Measurements from ENCODE around the gene TNFSF11.

TNFSF11 gene

DNA sequence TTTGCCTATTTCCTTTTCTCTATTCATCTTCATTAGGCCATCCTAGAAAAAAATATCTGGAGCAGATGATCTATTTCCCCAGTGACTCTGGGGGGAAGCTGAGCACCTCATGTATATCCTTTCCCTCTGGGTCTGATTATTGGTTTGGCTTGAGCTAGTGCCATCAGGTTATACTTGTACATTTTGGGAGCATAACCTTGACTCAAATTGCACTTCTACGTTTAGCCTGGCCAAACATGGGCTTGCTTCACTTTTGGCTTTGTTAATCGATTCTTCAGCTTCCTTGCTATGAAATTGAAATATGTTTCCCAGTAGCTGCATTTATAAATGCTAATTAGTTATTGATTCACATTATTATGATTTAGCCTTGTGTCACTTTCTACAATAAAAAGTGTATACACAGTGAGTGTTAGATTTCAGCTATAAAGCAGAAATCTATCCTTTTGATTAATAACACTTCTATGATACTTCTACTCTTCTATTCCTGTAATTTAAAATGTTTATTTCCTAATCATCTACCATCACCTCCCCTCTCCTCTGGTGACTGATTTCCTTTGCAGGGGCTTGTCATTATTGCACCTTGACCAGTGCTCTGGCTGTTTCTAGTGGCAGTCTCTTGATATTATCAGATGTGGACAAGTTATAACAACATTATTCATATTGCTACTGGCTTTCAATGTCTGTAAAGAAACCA lies 37.3 kb downstream of the TNFSF11 start:
- no peak for DNase-seq (ENCODE audit: low spot score)

DNA sequence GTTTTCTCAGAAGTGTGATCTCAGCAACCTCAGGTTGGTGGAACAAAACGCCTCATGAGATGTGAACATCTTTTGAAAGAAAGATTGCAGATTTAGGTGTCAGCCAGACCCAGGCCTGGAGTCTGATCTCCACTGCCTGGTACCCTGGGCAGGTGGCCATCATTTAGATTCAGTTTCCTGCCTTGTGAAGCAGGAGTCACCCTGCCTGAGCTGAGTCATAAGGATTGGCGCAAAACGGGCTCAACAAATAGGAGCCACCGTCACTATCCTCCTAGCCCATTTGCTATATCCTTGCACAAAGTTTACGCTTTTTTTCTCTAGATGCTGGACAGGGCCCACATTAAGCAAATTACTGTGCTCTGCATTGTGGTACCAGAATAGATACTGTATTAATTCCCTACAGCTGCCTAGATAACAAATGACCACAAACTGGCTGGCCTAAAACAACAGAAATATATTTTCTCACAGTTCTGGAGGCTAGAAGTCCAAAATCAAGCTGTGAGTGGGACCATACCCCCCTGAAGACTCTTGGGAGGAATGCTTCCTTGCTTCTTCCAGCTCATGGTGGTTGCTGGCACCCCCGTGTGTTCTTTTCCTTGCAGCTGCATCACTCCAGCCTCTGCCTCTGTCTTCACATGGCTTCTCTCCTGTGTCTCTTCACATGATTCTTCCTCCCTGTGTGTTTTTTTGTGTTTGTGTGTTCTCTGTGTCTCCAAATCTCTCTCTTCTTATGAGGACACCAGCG lies 38.2 kb downstream of the TNFSF11 start:
- DNase-seq (ENCODE audit: low spot score): no peak

DNA sequence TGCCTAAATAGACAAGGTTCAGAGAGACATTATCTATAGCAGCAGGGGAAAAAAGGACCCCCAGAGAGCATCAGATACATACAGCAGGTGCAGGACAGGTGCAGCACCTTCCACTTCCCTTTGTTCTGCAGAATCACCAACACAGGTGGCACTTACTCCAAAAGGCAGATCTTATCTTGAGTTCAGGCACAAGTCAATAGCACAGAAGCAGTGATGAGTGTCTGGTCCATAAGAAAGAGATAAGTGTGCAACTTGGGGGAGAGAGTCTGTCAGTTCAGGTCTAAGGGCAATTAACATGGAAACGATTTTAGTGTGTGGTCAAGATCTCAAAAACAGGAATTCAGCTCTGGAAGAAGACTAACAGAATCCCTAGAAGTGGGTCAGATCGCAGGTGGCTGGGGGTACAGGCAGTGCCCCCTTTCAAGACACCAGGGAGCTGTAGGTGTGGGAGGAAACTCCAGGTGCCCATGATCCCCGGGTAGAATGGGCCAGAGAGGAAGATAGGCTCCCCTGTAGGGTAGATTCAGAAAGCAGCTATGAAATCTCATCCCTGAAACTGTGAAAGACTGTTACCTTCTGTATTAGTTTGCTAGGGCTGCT lies 40.6 kb downstream of the TNFSF11 start:
- no peak for DNase-seq (ENCODE audit: low spot score)

DNA sequence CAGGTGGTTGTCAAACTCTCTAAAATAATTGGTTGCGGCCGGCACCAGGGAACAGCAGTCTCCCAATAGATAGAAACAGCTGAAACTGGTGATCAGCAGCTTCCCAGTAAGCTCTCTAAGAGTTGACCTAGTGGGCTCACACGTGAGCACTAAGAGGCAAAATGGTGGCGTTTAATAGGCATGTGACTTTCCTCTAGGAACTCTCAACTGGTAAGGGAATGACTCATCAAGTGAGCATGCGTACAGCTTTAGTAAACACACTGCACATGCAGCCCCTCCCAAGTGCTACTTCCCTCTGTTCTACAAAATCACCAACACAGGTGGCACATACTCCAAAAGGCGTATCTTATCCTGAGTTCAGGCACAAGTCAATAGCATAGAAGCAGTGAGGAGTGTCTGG lies 41.7 kb downstream of the TNFSF11 start:
- no peak for DNase-seq (ENCODE audit: low spot score)

DNA sequence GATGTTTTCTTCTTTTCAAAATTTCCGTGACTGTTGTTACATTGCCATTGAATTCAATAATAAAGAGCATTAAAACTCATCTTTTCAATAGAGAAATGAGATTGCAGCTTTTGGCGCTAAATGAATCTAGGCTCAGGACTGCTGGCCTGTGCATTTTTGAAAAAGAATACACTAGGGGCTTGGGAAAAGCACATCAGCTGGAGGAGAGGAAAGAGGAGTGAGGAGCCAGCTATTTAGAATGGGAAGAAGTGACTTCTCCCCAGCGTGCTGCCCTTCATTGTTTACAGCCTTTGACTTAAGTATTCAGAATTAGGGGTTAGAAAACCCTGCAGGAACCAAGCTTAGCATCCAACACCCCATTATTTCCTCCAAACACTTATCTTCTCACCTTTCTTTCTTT lies 43.3 kb downstream of the TNFSF11 start:
- no peak for DNase-seq (ENCODE audit: low spot score)

DNA sequence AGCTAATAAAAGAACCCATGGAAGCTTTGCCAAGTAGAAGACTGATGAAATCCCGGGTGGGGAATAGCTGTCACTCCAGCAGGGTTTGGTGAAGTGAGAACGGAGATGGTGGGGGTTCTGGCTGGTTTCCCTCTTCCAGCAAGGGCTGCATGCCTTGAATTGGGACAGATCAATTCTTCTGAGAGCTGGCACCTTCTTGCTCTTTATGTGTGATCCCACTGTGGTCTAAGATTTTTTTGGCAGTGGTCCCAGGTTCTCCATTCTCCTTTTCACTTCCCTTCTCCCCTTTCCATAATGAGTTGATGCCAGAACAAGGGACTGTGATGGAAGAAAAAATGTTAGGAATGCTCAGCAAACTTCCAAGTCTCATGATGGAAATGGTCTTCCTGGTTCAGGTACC lies 50.0 kb downstream of the TNFSF11 start:
- no peak for DNase-seq (ENCODE audit: low spot score)

DNA sequence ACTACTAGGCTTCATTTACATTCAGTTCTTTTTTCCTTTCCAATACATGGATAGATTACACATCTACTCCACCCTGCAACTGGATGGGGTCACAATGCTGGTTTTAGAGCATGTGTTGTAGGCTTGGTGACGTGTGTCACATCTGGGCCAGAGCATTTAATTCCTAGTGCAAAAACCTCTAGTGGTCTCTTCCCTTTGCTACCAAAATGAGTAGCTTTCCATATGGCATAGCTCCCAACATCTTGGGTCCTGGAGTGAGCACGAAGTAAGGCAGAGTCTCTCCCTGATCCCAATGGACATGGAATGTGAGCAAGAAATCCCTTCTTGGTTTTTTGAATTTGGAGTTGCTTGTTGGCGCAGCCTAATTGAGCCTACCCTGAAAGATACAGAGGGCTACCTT lies 51.7 kb downstream of the TNFSF11 start:
- DNase-seq (ENCODE audit: low spot score): no peak

DNA sequence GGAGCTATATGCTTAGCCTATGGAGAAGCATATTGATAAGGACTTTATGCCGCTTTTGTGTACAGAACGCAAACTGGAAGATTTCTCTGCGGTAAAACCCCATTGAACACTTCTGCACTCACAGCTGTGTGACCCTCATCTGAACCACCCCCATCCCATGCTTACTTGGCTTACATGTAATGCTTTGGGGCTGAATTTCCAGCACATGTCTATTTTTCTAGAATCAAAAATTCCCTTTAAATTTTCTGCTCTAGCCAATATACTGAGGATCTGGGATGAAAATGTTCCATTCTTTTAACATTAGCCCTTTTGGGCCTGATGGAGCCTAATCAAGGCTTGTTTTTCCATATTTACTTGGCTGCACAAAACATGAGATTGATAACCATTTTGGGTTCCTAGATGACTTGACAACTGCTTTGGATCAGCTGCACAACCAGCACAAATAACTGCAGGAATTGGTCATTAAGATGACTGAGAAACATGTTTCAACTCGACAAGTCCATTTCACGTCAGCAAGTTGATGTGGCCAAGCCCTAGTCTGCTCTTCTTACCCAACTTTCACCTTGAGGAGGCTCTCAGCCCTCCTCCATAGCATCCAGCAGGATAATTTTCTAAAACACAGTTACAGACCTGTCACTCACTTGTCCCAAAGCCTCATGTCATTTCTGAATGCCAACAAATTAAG lies 52.4 kb downstream of the TNFSF11 start:
- DNase-seq (ENCODE audit: low spot score): no peak

DNA sequence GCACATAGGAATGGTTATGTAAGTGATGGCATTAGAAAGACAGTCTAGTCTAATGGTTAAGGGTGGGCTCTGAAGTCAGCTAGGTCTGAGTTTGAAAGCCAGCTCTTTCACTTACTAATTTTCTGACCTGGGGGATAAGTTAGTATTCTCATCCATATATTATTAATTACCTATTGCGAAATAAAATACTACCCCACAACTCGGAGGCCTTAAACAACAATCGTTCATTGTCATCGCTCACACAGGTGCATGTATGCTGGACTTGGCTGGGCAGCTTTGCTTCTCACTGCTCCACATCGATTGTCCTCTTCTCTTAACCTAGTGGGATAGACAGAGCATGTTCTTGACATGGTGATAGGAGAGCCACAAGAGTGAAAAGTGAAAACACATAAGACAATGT lies 54.7 kb downstream of the TNFSF11 start:
- no peak for DNase-seq (ENCODE audit: low spot score)

DNA sequence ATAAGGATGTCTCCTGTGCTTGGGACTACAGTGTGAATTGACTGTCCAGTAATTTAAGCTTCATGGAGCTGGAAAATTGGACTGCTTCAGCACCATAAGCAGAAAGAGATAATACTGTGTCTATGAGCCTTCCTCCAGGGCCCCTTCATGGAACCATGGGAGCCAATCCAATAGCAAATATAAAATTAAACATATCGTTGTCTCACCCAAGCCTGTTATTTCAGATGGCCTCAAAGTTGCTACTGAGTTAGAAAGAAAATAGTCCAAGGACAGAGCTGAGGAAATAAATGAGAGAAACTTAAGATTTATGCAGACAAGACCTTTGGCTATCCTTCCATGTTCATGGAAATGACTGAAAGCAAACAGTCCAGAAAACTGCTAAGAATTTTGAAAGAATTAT lies 57.2 kb downstream of the TNFSF11 start:
- no peak for DNase-seq (ENCODE audit: low spot score)

DNA sequence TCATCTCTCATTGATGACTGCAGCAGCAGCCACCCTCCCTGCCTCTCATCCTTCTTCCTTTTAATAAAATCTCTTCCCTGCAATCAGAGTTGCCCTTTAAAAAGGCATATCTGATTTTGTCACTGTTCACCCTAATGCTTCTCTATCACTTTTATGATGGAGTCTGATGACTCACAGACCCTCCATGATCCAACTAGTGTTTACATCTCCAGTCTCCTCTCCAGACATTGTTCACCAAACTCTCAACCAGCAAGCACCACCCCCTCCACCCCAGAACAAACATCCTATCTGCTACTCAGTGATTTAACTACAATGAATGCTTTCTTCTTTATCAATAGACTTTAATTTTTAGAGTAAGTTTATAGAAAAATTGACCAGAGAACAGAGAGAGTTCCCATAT lies 59.5 kb downstream of the TNFSF11 start:
- no peak for DNase-seq (ENCODE audit: low spot score)

DNA sequence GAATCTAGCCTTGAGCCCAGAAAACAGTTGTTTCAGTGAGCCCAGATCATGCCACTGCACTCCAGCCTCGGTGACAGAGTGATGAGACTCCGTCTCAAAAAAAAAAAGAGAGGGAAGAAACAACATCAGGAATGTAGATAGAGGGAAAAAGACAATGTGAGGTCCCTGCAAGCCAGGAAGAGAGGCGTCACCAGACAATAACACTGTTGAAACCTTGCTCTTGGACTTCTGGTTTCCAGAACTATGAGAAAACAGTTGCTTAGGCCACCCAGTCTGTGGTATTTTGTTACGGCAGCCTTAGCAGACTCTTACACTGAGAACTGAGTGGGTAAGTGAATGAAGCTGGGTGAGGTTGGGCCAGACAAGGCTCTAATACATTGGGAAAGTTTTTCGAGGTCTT lies 64.1 kb downstream of the TNFSF11 start:
- no peak for DNase-seq (ENCODE audit: low spot score)

DNA sequence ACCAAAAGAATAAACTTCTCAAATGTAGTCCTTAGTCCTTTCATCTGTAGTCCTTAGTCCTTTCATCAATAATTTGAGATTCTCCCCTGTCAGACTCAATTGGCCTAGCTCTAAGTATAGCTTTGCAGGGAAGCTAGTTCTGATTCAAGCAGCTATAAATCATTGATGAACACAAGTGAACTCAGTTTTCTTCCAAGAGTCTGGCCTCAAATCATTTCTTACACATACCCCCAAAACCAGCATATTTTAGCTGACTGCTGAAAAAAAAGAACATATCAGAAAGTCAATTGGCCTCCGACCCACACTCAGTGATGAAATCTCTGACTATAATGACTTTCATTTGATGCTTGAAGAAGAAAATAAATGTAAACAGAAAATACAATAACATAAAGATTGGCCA lies 64.9 kb downstream of the TNFSF11 start:
- DNase-seq (ENCODE audit: low spot score): no peak

DNA sequence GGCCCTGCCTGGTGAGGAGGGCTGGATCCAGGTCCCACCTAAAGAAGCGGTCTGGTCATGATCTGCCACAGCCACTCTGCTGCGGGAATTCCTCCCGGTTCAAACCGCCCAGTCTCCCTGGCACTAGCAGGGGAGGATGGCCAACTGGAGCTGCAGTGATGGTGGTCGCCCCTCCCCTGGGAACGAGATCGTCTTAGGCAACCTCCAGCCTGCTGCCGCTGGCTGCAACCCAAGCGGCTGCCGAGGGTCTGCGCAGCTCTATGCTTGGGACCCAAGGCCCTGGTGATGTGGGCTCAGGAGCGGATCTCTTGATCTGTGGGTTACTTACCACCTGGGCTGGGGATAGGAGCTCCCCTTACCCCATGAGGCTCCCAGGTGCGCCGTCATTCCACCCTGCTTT lies 69.1 kb downstream of the TNFSF11 start:
- DNase-seq (ENCODE audit: low spot score): no peak

DNA sequence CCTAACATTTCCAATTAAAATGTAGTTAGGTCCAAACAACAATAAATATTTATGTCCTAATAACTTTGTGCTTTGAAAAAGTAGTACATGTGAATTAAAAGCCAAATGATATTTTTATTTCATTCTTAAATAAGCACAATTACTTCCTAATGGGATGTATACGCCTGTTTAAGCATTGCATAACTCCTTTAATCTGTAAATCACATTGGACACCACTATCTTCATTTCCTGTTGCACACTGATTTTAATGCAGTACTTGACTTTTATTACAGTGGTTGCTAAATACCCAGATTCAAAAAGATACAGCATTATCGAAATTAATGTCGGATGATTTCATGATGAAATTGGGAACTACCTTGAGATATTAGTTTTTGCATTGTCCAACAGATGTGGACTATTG lies 70.9 kb downstream of the TNFSF11 start:
- no peak for DNase-seq (ENCODE audit: low spot score)

DNA sequence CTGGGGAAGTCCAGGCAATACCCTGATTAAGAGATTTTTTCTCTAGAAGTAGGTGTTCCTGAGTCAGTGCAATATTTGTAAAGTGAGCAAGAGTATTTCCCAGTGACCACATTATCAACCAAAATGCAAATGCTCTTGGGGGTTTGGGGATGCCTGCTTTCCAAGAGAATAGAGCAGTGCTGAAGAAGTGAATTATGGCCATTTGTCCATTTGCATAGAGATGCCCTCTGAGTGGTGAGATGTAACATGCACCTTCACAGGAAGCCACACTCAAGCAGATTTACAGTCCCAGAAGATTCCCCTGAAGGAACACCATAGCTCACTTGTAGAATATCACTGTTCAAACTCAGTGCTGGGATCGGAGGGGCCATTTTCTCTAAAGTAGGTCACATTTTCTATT lies 71.8 kb downstream of the TNFSF11 start:
- DNase-seq (ENCODE audit: low spot score): no peak

DNA sequence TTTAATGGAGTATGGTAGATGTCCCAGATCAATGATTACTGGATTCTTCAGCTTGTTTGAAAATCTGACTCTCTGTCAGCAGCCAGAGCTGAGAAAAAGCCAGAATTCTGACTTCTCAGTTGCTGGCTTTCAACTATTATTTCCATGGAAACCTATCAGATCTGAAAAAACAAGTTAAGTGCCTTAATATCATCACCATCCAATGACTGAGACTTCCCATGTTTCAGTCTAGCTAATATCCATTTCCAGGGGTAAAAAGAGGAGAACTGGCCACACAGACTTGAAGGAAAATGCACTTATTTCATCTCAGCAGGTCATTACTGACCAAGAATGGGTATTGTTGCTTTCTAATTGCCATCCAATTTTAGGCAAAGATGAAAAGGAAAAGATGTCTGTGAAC lies 75.2 kb downstream of the TNFSF11 start:
- DNase-seq (ENCODE audit: low spot score): no peak

DNA sequence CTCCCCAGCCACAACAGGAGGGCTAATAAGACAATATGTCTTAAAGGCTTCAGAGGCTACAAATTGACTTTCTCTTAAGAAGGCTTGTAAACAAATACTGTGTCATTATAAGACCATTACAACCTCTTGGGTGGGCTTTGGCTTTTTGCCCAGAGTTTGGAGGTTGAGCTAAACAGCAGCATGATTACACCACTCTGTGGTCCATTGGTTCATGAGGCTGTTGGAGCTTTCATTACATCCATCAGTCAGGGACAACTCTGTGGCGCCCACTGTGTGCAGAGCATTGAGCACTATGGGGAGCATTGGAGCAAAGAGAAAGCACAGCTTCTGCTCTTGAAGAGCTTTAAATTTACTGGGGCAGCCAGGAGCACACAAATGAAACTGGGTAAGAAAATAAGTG lies 75.9 kb downstream of the TNFSF11 start:
- no peak for DNase-seq (ENCODE audit: low spot score)

DNA sequence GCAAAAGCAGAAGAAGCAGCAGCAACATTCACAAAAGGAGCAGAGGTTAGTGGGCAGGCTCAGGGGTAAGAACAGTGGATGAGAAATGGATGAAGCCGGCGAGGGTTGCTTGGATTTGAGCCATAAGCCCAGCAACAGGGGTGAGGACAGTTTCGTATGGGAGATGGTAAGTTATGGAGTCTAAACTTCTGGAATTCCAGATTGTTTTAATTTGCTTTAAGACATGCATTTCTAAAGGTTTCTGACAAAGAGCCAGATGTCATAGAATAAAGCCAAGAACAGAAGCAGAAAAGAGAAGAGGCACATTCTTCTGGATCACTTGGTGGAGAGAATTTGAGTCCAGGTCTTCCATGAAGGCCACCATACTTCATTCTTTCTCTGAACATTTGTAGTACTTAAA lies 76.6 kb downstream of the TNFSF11 start:
- no peak for DNase-seq (ENCODE audit: low spot score)

DNA sequence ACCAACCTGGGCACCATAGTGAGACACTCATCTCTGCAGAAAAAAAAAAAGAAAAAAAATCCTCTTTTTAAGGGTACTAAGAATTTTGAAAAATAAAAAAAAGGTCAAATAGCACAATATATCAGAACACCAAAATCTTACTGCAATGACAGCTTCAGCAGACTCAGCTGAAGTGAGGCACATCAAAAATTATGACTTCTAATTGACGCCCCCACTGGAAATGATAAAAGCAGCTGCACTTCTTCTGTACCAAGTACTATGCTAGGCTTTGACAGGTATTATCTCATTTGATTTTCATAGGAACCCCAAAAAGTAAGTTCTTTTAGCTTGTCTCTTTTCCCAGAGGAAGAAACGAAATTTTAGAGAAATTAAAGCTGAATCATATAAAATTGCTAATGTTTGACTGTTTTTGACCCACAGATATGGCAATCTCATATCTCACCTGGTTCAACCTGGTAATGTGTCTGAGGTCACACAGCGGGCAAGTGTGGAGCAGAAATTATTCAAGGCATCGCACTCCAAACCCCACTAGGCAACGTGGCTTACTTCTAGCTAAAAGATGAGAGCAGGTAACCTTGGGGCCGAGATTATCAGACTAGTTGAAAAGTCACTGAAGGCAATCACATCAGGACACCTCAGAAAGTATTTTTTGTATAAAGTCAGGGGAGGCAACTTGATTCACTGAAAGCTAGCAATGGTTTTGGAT lies 78.1 kb downstream of the TNFSF11 start:
- DNase-seq (ENCODE audit: low spot score): no peak

DNA sequence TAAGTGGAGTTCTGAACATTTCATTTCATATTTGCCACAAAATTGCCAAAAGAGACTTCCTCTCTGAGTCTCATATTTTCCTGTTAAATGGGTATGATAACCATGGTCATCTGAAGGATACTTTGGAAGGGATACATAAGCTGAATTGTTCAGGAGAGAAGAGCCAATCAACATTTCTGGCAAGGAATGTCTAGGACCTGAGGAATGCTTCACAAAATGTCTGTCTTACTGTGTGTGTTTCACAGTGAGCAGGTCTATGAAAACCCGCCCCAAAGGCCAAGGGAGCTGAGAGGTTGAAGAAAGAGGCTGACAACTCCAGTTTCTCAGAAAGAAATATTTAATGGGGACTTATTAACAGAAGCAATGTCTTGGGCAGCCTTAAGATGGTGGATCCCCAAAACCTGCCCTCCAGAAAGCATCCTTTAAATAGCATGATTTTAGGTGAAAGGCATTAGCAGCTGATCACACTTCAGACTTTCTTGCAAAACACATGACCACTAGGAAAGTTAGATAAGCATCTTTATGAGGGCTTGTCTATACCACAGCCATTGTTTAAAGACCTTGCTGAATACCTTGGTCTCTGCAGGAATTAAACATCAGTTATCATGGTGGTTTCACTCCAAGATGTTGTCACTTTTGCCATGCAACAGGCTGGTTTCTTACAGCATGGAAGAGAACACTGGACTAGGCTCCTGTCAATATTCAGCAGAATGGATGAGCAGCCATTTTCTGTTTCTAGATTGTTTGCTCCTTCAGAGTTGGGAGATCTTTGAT lies 78.9 kb downstream of the TNFSF11 start:
- no peak for DNase-seq (ENCODE audit: low spot score)

DNA sequence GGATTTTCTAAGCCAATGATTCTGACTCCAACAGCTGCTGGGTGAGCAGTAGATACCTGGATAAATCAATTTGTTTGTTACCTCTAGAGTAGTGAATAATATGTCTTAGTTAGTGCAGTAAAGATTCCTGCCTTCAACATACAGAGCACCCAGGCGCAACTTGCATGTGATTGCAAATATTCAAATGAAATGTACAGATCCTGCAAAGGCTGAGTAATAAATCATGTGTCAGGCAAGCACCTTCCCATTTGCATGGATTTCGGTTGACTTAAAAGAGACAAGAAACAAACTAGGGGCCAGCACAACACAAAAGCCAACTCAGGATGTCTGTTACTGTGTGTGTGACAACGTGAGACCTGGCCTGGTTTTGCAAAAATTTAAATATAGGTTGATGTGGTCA lies 79.7 kb downstream of the TNFSF11 start:
- no peak for DNase-seq (ENCODE audit: low spot score)

Data from CD4-positive, alpha-beta T cell treated with Interleukin-2 at 100 ng/mL for 4 hours (primary cell).